ENCODE results near the gene ITGB7. TPM values are rescaled to one million over a fixed set of nuclear protein-coding genes. Genes with fewer than 3 reads are reported as not detected.

ITGB7 gene
- total and polyA plus RNA-seq, 10 of the 15 experiments (the other 5 are each of a cell fraction or from before 2014, with no cell fraction given), result 54.5 to 487 (median 252) TPM

DNA sequence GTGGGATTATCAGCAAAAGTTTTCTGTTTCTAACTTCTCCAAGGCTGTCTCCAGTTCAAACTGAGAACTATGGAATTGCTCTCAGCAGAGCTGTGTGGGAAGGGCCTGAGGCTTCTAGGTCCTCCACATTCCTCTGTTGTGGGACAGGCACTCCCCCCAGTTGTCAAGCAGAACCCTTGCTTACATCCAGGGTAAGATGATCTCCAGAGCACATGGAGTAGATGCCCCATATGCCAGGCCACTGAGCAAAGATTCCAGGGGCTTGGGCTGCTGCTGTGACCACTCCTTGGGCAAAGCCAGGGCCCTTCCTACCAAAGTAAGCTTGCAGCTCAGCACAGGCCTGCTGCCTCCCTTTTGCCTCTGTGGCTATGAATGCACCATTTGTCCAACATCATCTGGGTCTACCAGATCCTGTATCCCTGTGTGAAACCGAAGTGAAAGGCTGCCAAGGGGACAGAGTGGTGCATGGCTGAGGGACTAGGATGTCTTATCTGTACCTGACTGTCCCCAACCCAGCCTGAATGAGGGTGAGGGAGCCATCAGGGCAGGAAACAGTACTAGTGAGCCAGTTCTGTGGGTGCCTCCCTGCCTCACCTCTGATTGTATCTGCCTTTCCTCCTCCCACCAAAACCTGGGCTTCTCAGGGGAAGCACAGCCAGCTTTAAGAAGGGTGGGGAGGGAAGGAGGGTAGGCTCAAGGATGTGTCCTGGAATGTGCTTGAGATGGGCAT lies 47.9 kb upstream of the ITGB7 start:
- Histone ChIP-seq H3K9ac (ENCODE audit: control insufficient read depth, insufficient read depth, low read length) (no peak overlapping the region), H3K4me1 (ENCODE audit: control insufficient read depth, insufficient read depth, low read length) (peaks cover 28% of the 10 kb centered on the region), H3K27ac (ENCODE audit: control insufficient read depth, insufficient read depth) (0 out of 2 replicates have a peak overlapping the region, but pooled peaks have one; percentile 25), H3K9me3 (replicated peaks; ENCODE audit: control insufficient read depth, insufficient read depth, low read length) (no peaks in the 10 kb centered on the region), H3K36me3 (ENCODE audit: control insufficient read depth in 2 of 2, insufficient read depth in 2 of 2, low read length in 1 of 2) (peaks cover 0 to 4% of the 10 kb centered on the region in 2 experiments; a peak in 1 of 4 replicates), H3K79me2 (ENCODE audit: control insufficient read depth, insufficient read depth, low read length) (peaks cover 13% of the 10 kb centered on the region), H2AFZ (ENCODE audit: control insufficient read depth, low read depth, low read length) (no peak overlapping the region), H3K4me2 (ENCODE audit: control insufficient read depth, insufficient read depth) (peak overlapping the region; percentile 50), H4K20me1 (ENCODE audit: control insufficient read depth, insufficient read depth) (no peaks in the 10 kb centered on the region), H3K4me3 (no peak overlapping the region), H3K27me3 (replicated peaks in 1 of 2; ENCODE audit: control insufficient read depth in 2 of 2, insufficient read depth in 2 of 2, low read length in 1 of 2) (no peaks in the 10 kb centered on the region)
- no TSS peak for BruUV-seq (replicated peaks)
- intact Hi-C loops (cut with micrococcal nuclease; ENCODE audit: unreplicated experiment) (no loop called here), in situ Hi-C loops (cut with MboI) (no loop called here)
- RAD21 ChIA-PET (ENCODE audit: unreplicated experiment), result interaction anchor here (0.6 to 4.3 kb wide), 6 partner anchors 13 to 62 kb away, joined by 3 to 101 read pairs (median 6); partner anchors contain the start of genes ESPL1 and PFDN5
- DNase-seq (ENCODE audit: low read depth, low spot score) (no peak), FAIRE-seq (no peak), ATAC-seq (no peak)
- POLR2A ChIA-PET, result interaction anchor here (0.6 to 1.0 kb wide), 4 partner anchors 15 to 68 kb away, joined by 3 read pairs; no protein-coding TSS in a partner anchor
- SMC1A ChIA-PET (ENCODE audit: uncharacterized antibody, unreplicated experiment), result interaction anchor here (0.8 to 6.4 kb wide), 3 partner anchors 12 to 41 kb away, joined by 3 to 63 read pairs (median 10); partner anchors contain the start of gene ESPL1
- CTCF ChIA-PET, result interaction anchor here (1.2 to 7.4 kb wide), 6 partner anchors 12 to 96 kb away, joined by 3 to 136 read pairs (median 12); partner anchors contain the start of genes ESPL1 and ITGB7
- 28% methylated on average over 1 of the region's 1 CpG for WGBS (ENCODE audit: insufficient coverage, insufficient replicate concordance, low lambda C conversion rate, missing lambda C conversion rate)
- TF ChIP-seq ZNF622 (IDR thresholded peaks at IDR 0.05) (no peak), TAF1 (IDR thresholded peaks at IDR 0.05; ENCODE audit: borderline replicate concordance, low read depth, low read length) (no peak), ATF7 (IDR thresholded peaks at IDR 0.05; ENCODE audit: low read depth) (no peak), POLR2AphosphoS2 (IDR thresholded peaks at IDR 0.05; ENCODE audit: low read depth, low read length) (no peak), HDGF (IDR thresholded peaks at IDR 0.05) (no peak), SIX5 (IDR thresholded peaks at IDR 0.05; ENCODE audit: low read depth, low read length, severe bottlenecking) (no peak), ZSCAN29 (IDR thresholded peaks at IDR 0.05) (no peak), CBX5 (IDR thresholded peaks at IDR 0.05; ENCODE audit: low read depth) (no peak), JUND (IDR thresholded peaks at IDR 0.05; ENCODE audit: low read depth, low read length) (no peak), MTA2 (IDR thresholded peaks at IDR 0.05; ENCODE audit: low read depth) (no peak), BMI1 (IDR thresholded peaks at IDR 0.05; ENCODE audit: borderline replicate concordance) (no peak)
- TF ChIP-seq, protein P1, sequence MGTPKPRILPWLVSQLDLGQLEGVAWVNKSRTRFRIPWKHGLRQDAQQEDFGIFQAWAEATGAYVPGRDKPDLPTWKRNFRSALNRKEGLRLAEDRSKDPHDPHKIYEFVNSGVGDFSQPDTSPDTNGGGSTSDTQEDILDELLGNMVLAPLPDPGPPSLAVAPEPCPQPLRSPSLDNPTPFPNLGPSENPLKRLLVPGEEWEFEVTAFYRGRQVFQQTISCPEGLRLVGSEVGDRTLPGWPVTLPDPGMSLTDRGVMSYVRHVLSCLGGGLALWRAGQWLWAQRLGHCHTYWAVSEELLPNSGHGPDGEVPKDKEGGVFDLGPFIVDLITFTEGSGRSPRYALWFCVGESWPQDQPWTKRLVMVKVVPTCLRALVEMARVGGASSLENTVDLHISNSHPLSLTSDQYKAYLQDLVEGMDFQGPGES (IDR thresholded peaks at IDR 0.05), result no peak
- TF ChIP-seq, protein P2, sequence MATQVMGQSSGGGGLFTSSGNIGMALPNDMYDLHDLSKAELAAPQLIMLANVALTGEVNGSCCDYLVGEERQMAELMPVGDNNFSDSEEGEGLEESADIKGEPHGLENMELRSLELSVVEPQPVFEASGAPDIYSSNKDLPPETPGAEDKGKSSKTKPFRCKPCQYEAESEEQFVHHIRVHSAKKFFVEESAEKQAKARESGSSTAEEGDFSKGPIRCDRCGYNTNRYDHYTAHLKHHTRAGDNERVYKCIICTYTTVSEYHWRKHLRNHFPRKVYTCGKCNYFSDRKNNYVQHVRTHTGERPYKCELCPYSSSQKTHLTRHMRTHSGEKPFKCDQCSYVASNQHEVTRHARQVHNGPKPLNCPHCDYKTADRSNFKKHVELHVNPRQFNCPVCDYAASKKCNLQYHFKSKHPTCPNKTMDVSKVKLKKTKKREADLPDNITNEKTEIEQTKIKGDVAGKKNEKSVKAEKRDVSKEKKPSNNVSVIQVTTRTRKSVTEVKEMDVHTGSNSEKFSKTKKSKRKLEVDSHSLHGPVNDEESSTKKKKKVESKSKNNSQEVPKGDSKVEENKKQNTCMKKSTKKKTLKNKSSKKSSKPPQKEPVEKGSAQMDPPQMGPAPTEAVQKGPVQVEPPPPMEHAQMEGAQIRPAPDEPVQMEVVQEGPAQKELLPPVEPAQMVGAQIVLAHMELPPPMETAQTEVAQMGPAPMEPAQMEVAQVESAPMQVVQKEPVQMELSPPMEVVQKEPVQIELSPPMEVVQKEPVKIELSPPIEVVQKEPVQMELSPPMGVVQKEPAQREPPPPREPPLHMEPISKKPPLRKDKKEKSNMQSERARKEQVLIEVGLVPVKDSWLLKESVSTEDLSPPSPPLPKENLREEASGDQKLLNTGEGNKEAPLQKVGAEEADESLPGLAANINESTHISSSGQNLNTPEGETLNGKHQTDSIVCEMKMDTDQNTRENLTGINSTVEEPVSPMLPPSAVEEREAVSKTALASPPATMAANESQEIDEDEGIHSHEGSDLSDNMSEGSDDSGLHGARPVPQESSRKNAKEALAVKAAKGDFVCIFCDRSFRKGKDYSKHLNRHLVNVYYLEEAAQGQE (IDR thresholded peaks at IDR 0.05; ENCODE audit: low read depth, low read length), result no peak
- TF ChIP-seq, protein P3, sequence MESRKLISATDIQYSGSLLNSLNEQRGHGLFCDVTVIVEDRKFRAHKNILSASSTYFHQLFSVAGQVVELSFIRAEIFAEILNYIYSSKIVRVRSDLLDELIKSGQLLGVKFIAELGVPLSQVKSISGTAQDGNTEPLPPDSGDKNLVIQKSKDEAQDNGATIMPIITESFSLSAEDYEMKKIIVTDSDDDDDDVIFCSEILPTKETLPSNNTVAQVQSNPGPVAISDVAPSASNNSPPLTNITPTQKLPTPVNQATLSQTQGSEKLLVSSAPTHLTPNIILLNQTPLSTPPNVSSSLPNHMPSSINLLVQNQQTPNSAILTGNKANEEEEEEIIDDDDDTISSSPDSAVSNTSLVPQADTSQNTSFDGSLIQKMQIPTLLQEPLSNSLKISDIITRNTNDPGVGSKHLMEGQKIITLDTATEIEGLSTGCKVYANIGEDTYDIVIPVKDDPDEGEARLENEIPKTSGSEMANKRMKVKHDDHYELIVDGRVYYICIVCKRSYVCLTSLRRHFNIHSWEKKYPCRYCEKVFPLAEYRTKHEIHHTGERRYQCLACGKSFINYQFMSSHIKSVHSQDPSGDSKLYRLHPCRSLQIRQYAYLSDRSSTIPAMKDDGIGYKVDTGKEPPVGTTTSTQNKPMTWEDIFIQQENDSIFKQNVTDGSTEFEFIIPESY (IDR thresholded peaks at IDR 0.05), result no peak
- TF ChIP-seq, protein P4, sequence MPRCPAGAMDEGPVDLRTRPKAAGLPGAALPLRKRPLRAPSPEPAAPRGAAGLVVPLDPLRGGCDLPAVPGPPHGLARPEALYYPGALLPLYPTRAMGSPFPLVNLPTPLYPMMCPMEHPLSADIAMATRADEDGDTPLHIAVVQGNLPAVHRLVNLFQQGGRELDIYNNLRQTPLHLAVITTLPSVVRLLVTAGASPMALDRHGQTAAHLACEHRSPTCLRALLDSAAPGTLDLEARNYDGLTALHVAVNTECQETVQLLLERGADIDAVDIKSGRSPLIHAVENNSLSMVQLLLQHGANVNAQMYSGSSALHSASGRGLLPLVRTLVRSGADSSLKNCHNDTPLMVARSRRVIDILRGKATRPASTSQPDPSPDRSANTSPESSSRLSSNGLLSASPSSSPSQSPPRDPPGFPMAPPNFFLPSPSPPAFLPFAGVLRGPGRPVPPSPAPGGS (IDR thresholded peaks at IDR 0.05; ENCODE audit: borderline replicate concordance, insufficient read depth, low read depth, low read length, poor library complexity, severe bottlenecking), result no peak

All from GM12878 (cell line).